GM12891 (cell line): Measurements from ENCODE around the gene FAF1.

Experiments used
- PAX5 ChIP-seq: IDR thresholded peaks from 2 replicates; pipeline ENCODE4 v1.6.1; 2011; ENCODE audit warnings: low read length, moderate library complexity, mild to moderate bottlenecking; ENCODE audit not compliant: insufficient read depth, severe bottlenecking
- POLR2A ChIP-seq: IDR thresholded peaks from 2 replicates; pipeline ENCODE4 v1.6.1; 2011; ENCODE audit warnings: low read depth, low read length, control low read depth
- POLR2AphosphoS5 ChIP-seq: IDR thresholded peaks from 2 replicates; pipeline ENCODE4 v1.6.1; 2011; ENCODE audit warnings: low read depth, low read length, control low read depth
- POU2F2 ChIP-seq: IDR thresholded peaks from 2 replicates; pipeline ENCODE4 v1.6.1; 2011; ENCODE audit warnings: low read depth, mild to moderate bottlenecking, control low read depth, low read length, moderate library complexity
- TAF1 ChIP-seq: IDR thresholded peaks from 2 replicates; pipeline ENCODE4 v1.6.1; 2011; ENCODE audit warnings: low read depth, low read length, control low read depth

DNA sequence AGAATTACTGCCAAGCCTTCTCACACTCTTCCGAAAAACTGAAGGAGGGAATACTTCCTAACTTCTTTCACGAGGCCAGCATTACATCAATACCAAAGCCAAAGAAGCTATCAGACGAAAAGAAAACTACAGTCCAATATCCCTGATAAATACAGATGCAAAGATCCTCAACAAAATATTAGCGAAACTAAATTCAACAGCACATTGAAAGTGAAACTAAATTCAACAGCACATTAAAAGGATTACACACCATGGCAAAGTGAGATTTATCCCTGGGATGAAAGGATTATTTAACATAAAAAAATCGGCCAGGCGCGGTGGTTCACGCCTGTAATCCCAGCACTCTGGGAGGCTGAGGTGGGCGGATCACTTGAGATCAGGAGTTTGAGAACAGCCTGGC lies 176.8 kb downstream of the FAF1 start:
- TF ChIP-seq POLR2AphosphoS5 (no peak), TAF1 (no peak), POLR2A (no peak), POU2F2 (no peak), PAX5 (no peak)
